Vagina (tissue), 2 donors: ENCODE measurements around the gene EHMT1.

Experiments
- CTCF ChIP-seq, 3 experiments: fragments of 450-650 bp in 2 of 3; fragments of 200-600 bp in 1 of 3; sonication (generic) in 1 of 3; IDR thresholded peaks; one replicate each; pipeline ENCODE4 v1.5.1; 2017 to 2019; ENCODE audit warnings: antibody characterized with exemption in 3 of 3, mild to moderate bottlenecking in 2 of 3, moderate library complexity in 2 of 3
- POLR2A ChIP-seq, 2 donors: fragments of 450-650 bp; IDR thresholded peaks; one replicate each; pipeline ENCODE4 v1.6.1; 2017; ENCODE audit warnings: antibody characterized with exemption in 2 of 2, mild to moderate bottlenecking in 2 of 2, moderate library complexity in 2 of 2

GRCh38 chr9:137814841-137815240 lies 196.0 kb downstream of the EHMT1 start:
- no peak for TF ChIP-seq CTCF (IDR thresholded peaks at IDR 0.05)
- TF ChIP-seq POLR2A (IDR thresholded peaks at IDR 0.05): no peak
